Urinary bladder (tissue), 2 donors: Measurements from ENCODE around the gene SNX17. TPM values are rescaled to one million over a fixed set of nuclear protein-coding genes. Genes with fewer than 3 reads are reported as not detected.

Experiments
- polyA plus RNA-seq: library from polyadenylated mRNA; stranded (reverse); fragments of 200-250 nt; gene quantifications from one replicate; pipeline ENCODE4 v1.2.3, GENCODE V29; 2013
- total RNA-seq: library from RNA; depleted of rRNA; stranded (reverse); fragments of >200 nt; gene quantifications from one replicate; pipeline ENCODE4 v1.2.3, GENCODE V29; 2014
- donor health status: healthy.

SNX17 gene
- total and polyA plus RNA-seq, 2 donors, result 69.8 to 105 TPM

Other genes with a start within 250 kb of the SNX17 start
- not detected for gene ABHD1, start 246.8 kb upstream of the SNX17 start, total RNA-seq
- gene ABHD1, start 246.8 kb upstream of the SNX17 start, polyA plus RNA-seq, result 0.35 TPM
- 20.5 TPM for gene PREB, start 236.0 kb upstream of the SNX17 start, total RNA-seq
- gene PREB, start 236.0 kb upstream of the SNX17 start, polyA plus RNA-seq, result 49.1 TPM
- gene PRR30, start 231.2 kb upstream of the SNX17 start, total RNA-seq, result not detected
- gene PRR30, start 231.2 kb upstream of the SNX17 start, polyA plus RNA-seq, result not detected
- gene TCF23, start 221.6 kb upstream of the SNX17 start, total RNA-seq, result 0.85 TPM
- gene TCF23, start 221.6 kb upstream of the SNX17 start, polyA plus RNA-seq, result 0.08 TPM
- gene ATRAID, start 158.6 kb upstream of the SNX17 start, total RNA-seq, result 134 TPM
- 174 TPM for gene ATRAID, start 158.6 kb upstream of the SNX17 start, polyA plus RNA-seq
- gene SLC5A6, start 158.3 kb upstream of the SNX17 start, total RNA-seq, result 8.2 TPM
- gene SLC5A6, start 158.3 kb upstream of the SNX17 start, polyA plus RNA-seq, result 17.7 TPM
- 27.3 TPM for gene CAD, start 153.2 kb upstream of the SNX17 start, total RNA-seq
- 23.4 TPM for gene CAD, start 153.2 kb upstream of the SNX17 start, polyA plus RNA-seq
- 0.53 TPM for gene SLC30A3, start 107.6 kb upstream of the SNX17 start, total RNA-seq
- 0.04 TPM for gene SLC30A3, start 107.6 kb upstream of the SNX17 start, polyA plus RNA-seq
- 0.42 TPM for gene DNAJC5G, start 95.2 kb upstream of the SNX17 start, total RNA-seq
- gene DNAJC5G, start 95.2 kb upstream of the SNX17 start, polyA plus RNA-seq, result not detected
- 2.6 TPM for gene TRIM54, start 88.2 kb upstream of the SNX17 start, total RNA-seq
- gene TRIM54, start 88.2 kb upstream of the SNX17 start, polyA plus RNA-seq, result 0.04 TPM
- gene UCN, start 62.2 kb upstream of the SNX17 start, total RNA-seq, result 1.1 TPM
- gene UCN, start 62.2 kb upstream of the SNX17 start, polyA plus RNA-seq, result 1.5 TPM
- gene MPV17, start 47.5 kb upstream of the SNX17 start, total RNA-seq, result 46.2 TPM
- 89.2 TPM for gene MPV17, start 47.5 kb upstream of the SNX17 start, polyA plus RNA-seq
- gene GTF3C2, start 13.9 kb upstream of the SNX17 start, total RNA-seq, result 37.7 TPM
- gene GTF3C2, start 13.9 kb upstream of the SNX17 start, polyA plus RNA-seq, result 29.9 TPM
- gene EIF2B4, start 278 bp upstream of the SNX17 start, total RNA-seq, result 11.2 TPM
- 48.8 TPM for gene EIF2B4, start 278 bp upstream of the SNX17 start, polyA plus RNA-seq
- gene ZNF513, start 10.1 kb downstream of the SNX17 start, total RNA-seq, result 6.1 TPM
- 19.9 TPM for gene ZNF513, start 10.1 kb downstream of the SNX17 start, polyA plus RNA-seq
- 30.0 TPM for gene PPM1G, start 39.0 kb downstream of the SNX17 start, total RNA-seq
- 65.5 TPM for gene PPM1G, start 39.0 kb downstream of the SNX17 start, polyA plus RNA-seq
- gene NRBP1, start 58.0 kb downstream of the SNX17 start, total RNA-seq, result 87.7 TPM
- gene NRBP1, start 58.0 kb downstream of the SNX17 start, polyA plus RNA-seq, result 113 TPM
- gene KRTCAP3, start 71.8 kb downstream of the SNX17 start, total RNA-seq, result 2.5 TPM
- 12.7 TPM for gene KRTCAP3, start 71.8 kb downstream of the SNX17 start, polyA plus RNA-seq
- gene IFT172, start 119.1 kb downstream of the SNX17 start, total RNA-seq, result 37.3 TPM
- 18.6 TPM for gene IFT172, start 119.1 kb downstream of the SNX17 start, polyA plus RNA-seq
- 7.0 TPM for gene FNDC4, start 124.6 kb downstream of the SNX17 start, total RNA-seq
- gene FNDC4, start 124.6 kb downstream of the SNX17 start, polyA plus RNA-seq, result 10.5 TPM
- gene GCKR, start 126.2 kb downstream of the SNX17 start, total RNA-seq, result 0.11 TPM
- gene GCKR, start 126.2 kb downstream of the SNX17 start, polyA plus RNA-seq, result 0.49 TPM
- gene ZNF512, start 212.4 kb downstream of the SNX17 start, total RNA-seq, result 40.2 TPM
- gene ZNF512, start 212.4 kb downstream of the SNX17 start, polyA plus RNA-seq, result 31.6 TPM